ENCODE results near the gene TMEM237.
"Not testable (repeated sequence)": the region's sequence is repeated elsewhere in the genome, so short reads cannot be mapped to it uniquely, and the experiment has no call there.

DNA sequence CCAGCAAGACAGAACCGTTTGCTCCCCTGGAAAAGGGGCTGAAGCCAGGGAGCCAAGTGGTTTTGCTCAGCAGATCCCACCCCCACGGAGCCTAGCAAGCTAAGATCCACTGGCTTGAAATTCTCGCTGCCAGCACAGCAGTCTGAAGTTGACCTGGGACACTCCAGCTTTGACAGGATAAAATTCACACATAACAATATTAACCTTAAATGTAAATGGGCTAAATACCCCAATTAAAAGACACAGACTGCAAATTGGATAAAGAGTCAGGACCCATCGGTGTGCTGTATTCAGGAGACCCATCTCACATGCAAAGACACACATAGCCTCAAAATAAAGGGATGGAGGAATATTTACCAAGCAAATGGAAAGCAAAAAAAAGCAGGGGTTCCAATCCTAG lies 27.9 kb upstream of the TMEM237 start:
- TF ChIP-seq POLR2AphosphoS5 (IDR thresholded peaks at IDR 0.05; ENCODE audit: borderline replicate concordance, low read depth, low read length); EZH2 (IDR thresholded peaks at IDR 0.05); FOXP2 (optimal IDR thresholded peaks at IDR 0.05; ENCODE audit: control extremely low read depth, extremely low read length, insufficient read depth): not testable (repeated sequence)

Measured in SK-N-MC (cell line).